Measurements from ENCODE around the gene GNLY. TPM values are rescaled to one million over a fixed set of nuclear protein-coding genes. Genes with fewer than 3 reads are reported as not detected.
"Not testable (repeated sequence)": the region's sequence is repeated elsewhere in the genome, so short reads cannot be mapped to it uniquely, and the experiment has no call there.

Gene GNLY
- total and polyA plus RNA-seq, 9 of the 15 experiments (the other 6 are each of a cell fraction or from before 2014, with no cell fraction given), result not detected

DNA sequence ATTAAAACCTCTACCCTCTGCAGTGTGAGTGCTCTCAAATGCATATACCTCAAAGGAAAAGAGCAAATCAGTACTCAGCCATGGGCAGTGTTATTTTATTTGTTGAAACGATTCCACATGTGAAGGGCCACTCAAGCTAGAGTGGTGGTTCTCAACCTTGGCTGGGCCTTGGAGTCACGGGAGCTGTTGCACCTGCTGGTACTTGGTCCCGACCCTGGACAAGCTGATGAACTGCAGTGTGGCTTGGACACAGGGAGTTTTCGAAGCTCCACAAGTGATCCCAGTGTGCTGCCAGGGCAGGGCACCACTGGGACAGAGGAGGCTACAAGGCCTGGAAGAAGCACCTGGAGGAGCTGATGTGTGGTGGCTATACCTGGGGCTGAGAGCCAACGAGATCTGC, 19.7 kb downstream of the GNLY start:
- no peaks in the 10 kb centered on the region for H3K9me1 ChIP-seq (ENCODE audit: control insufficient read depth, insufficient read depth, low read length)
- H3K36me3 ChIP-seq (ENCODE audit: control insufficient read depth, insufficient read depth, low read length), result no peaks in the 10 kb centered on the region
- no peak overlapping the region for H3K27ac ChIP-seq (ENCODE audit: extremely low read depth, low read depth, low read length)
- H3K9ac ChIP-seq (ENCODE audit: insufficient read depth in 1 of 2, low read depth in 2 of 2, low read length in 2 of 2), result no peak overlapping the region
- no peaks in the 10 kb centered on the region for H4K20me1 ChIP-seq (replicated peaks; ENCODE audit: control insufficient read depth, insufficient read depth, low read length)
- no TSS peak for BruUV-seq (replicated peaks)
- no peak for DNase-seq (ENCODE audit: extremely low read depth in 1 of 4, low spot score in 3 of 4)
- H2AFZ ChIP-seq (ENCODE audit: low read depth, low read length), result no peak overlapping the region
- H3K27me3 ChIP-seq (ENCODE audit: control insufficient read depth in 2 of 2, insufficient read depth in 2 of 2, low read length in 2 of 2), result peaks cover 3 to 26% of the 10 kb centered on the region in 2 experiments; a peak in 4 of 5 replicates
- peaks cover 12 to 29% of the 10 kb centered on the region in 2 experiments; a peak in 4 of 5 replicates for H3K4me1 ChIP-seq (replicated peaks in 1 of 2; ENCODE audit: control insufficient read depth in 2 of 2, insufficient read depth in 2 of 2, low read length in 2 of 2)
- H3K9me3 ChIP-seq (replicated peaks; ENCODE audit: control insufficient read depth, insufficient read depth, low read depth, low read length), result no peaks in the 10 kb centered on the region
- H3K79me2 ChIP-seq (ENCODE audit: control insufficient read depth, insufficient read depth, low read length), result no peaks in the 10 kb centered on the region
- H3K4me2 ChIP-seq (ENCODE audit: insufficient read depth, low read length), result no peak overlapping the region
- ATAC-seq, result no peak
- ChIA-PET CTCF (ENCODE audit: low intra/inter-chr PET ratio) (no interaction called here), POLR2A (interaction anchor here (0.7 kb wide), 1 partner anchor 294 kb away, joined by 3 read pairs; no protein-coding TSS in a partner anchor)
- in situ Hi-C loops (cut with MboI), result no loop called here
- WGBS (ENCODE audit: insufficient coverage, low coverage, missing lambda C conversion rate), result 25% methylated on average over 5 of the region's 5 CpGs
- no peak overlapping the region for H3K4me3 ChIP-seq
- TF ChIP-seq ADNP (tag; IDR thresholded peaks at IDR 0.05), result no peak
- no peak for TF ChIP-seq ZNF444 (CRISPR knock-in tag; IDR thresholded peaks at IDR 0.05)
- no peak for TF ChIP-seq ZNF124 (CRISPR knock-in tag; IDR thresholded peaks at IDR 0.05)
- TF ChIP-seq ZNF507 (tag; conservative IDR thresholded peaks at IDR 0.05), result no peak
- TF ChIP-seq PHF20 (IDR thresholded peaks at IDR 0.05; ENCODE audit: partially characterized antibody), result no peak
- no peak for TF ChIP-seq MED1 (CRISPR knock-in tag; IDR thresholded peaks at IDR 0.05; ENCODE audit: borderline replicate concordance)
- TF ChIP-seq ELF1 (tag; IDR thresholded peaks at IDR 0.05), result no peak
- TF ChIP-seq HLTF (IDR thresholded peaks at IDR 0.05), result no peak
- intact Hi-C loops (cut with micrococcal nuclease), result no loop called here
- no peak for FAIRE-seq

DNA sequence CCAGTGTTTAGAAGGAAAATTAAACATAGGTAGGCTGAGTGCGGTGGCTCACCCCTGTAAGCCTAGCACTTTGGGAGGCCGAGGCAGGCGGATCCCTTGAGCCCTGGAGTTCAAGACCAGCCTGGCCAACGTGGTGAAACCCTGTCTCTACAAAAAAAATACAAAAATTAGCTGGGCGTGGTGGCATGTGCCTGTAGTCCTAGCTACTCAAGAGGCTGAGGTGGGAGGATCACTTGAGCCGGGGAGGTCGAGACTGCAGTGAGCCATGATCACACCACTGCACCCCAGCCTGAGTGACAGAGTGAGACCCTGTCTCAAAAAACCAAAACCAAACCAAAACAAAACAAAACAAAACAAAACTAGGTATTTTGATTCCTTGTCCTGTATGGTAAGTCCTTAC, 20.3 kb downstream of the GNLY start:
- H3K4me2 ChIP-seq (ENCODE audit: insufficient read depth, low read length); in situ Hi-C loops (cut with MboI); H3K79me2 ChIP-seq (ENCODE audit: control insufficient read depth, insufficient read depth, low read length); FAIRE-seq; H2AFZ ChIP-seq (ENCODE audit: low read depth, low read length); CTCF ChIA-PET (ENCODE audit: low intra/inter-chr PET ratio); intact Hi-C loops (cut with micrococcal nuclease); H3K9me1 ChIP-seq (ENCODE audit: control insufficient read depth, insufficient read depth, low read length); H3K4me3 ChIP-seq; H3K36me3 ChIP-seq (ENCODE audit: control insufficient read depth, insufficient read depth, low read length); ATAC-seq; H3K9me3 ChIP-seq (replicated peaks; ENCODE audit: control insufficient read depth, insufficient read depth, low read depth, low read length); H3K9ac ChIP-seq (ENCODE audit: insufficient read depth in 1 of 2, low read depth in 2 of 2, low read length in 2 of 2); DNase-seq (ENCODE audit: extremely low read depth in 1 of 4, low spot score in 3 of 4); H4K20me1 ChIP-seq (replicated peaks; ENCODE audit: control insufficient read depth, insufficient read depth, low read length); BruUV-seq (replicated peaks); H3K27ac ChIP-seq (ENCODE audit: extremely low read depth, low read depth, low read length): not testable (repeated sequence)
- Histone ChIP-seq H3K4me1 (replicated peaks in 1 of 2; ENCODE audit: control insufficient read depth in 2 of 2, insufficient read depth in 2 of 2, low read length in 2 of 2) (peaks cover 12 to 27% of the 10 kb centered on the region in 2 experiments; a peak in 4 of 5 replicates), H3K27me3 (ENCODE audit: control insufficient read depth in 2 of 2, insufficient read depth in 2 of 2, low read length in 2 of 2) (peaks cover 3 to 31% of the 10 kb centered on the region in 2 experiments; a peak in 4 of 5 replicates)
- POLR2A ChIA-PET, result interaction anchor here (0.7 to 2.3 kb wide), 2 partner anchors 11 to 295 kb away, joined by 3 to 9 read pairs; no protein-coding TSS in a partner anchor
- 14% methylated on average over 7 of the region's 7 CpGs for WGBS (ENCODE audit: insufficient coverage, low coverage, missing lambda C conversion rate)
